Medulla oblongata (tissue), 1 donor: ENCODE results near the gene APP.

Experiments used
- DNase-seq: peaks from one replicate; pipeline ENCODE4 v3.0.0-alpha.2; 2015; ENCODE audit errors: extremely low spot score

The APP gene

GRCh38 chr21:26170471-26171257, at the start of gene APP:
Gene APP (minus strand): TSS chr21:26170770. CDS start chr21:26170620, 150 bp downstream.
- DNase-seq = peak; percentile 85

- DNase-seq = no peak
Observed at GRCh38 chr21:26212220-26212619, 41.6 kb upstream of the APP start.

- no peak for DNase-seq
Observed at GRCh38 chr21:26210614-26211013, 40.0 kb upstream of the APP start.

- DNase-seq = peak; percentile 5
Observed at GRCh38 chr21:26207021-26207420, 36.5 kb upstream of the APP start.

- no peak for DNase-seq
Observed at GRCh38 chr21:26199456-26199855, 28.9 kb upstream of the APP start.

GRCh38 chr21:26195708-26196107, 25.1 kb upstream of the APP start:
- DNase-seq = no peak

GRCh38 chr21:26194811-26195251, 24.3 kb upstream of the APP start:
- peak; percentile 8 for DNase-seq

- DNase-seq = no peak
Observed at GRCh38 chr21:26194326-26194725, 23.8 kb upstream of the APP start.

GRCh38 chr21:26191609-26192008, 21.0 kb upstream of the APP start:
- no peak for DNase-seq

GRCh38 chr21:26188422-26188821, 17.9 kb upstream of the APP start:
- DNase-seq = no peak

GRCh38 chr21:26185446-26185845, 14.9 kb upstream of the APP start:
- DNase-seq = no peak

GRCh38 chr21:26185021-26185420, 14.5 kb upstream of the APP start:
- DNase-seq = no peak

- no peak for DNase-seq
Observed at GRCh38 chr21:26179501-26179900, 8.9 kb upstream of the APP start.

GRCh38 chr21:26177746-26178426, 7.3 kb upstream of the APP start:
- no peak for DNase-seq

- peak; percentile 45 for DNase-seq
Observed at GRCh38 chr21:26177187-26177586, 6.6 kb upstream of the APP start.

- DNase-seq = peak; percentile 37
Observed at GRCh38 chr21:26171258-26172100, 909 bp upstream of the APP start.

- DNase-seq = peak; percentile 68
Observed at GRCh38 chr21:26169611-26170470, 729 bp downstream of the APP start.

- peak; percentile 87 for DNase-seq
Observed at GRCh38 chr21:26169061-26169610, 1.4 kb downstream of the APP start.

GRCh38 chr21:26168371-26168770, 2.2 kb downstream of the APP start:
- peak; percentile 23 for DNase-seq

- peak; percentile 27 for DNase-seq
Observed at GRCh38 chr21:26167593-26167992, 3.0 kb downstream of the APP start.

- DNase-seq = no peak
Observed at GRCh38 chr21:26165331-26165730, 5.2 kb downstream of the APP start.
